GM18873 (cell line): Measurements from ENCODE around the gene NUP42.
"Not testable (repeated sequence)": the region's sequence is repeated elsewhere in the genome, so short reads cannot be mapped to it uniquely, and the experiment has no call there.

Experiments used
- ATAC-seq: cut with Tn5 transposase; IDR thresholded peaks from one replicate; pipeline ENCODE4 v1.9.1; 2021; ENCODE audit warnings: mild to moderate bottlenecking, moderate library complexity, moderate number of reproducible peaks; ENCODE audit not compliant: unreplicated experiment, low FRiP score

NUP42 gene

DNA sequence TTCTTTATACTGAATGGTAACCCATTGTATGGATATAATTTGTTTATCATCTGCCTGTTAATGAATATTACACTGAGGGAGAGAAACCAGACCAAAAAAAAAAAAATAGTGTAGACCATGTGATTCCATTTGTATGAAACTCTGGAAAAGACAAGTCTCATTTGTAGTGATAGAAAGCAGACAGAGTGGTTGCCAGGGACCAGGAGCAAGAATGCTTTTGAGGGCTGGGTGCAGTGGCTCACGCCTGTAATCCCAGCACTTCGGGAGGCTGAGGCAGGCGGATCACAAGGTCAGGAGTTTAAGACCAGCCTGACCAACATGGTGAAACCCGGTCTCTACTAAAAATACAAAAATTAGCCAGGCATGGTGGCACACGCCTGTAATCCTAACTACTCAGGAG lies 15.9 kb downstream of the NUP42 start:
- ATAC-seq = not testable (repeated sequence)

DNA sequence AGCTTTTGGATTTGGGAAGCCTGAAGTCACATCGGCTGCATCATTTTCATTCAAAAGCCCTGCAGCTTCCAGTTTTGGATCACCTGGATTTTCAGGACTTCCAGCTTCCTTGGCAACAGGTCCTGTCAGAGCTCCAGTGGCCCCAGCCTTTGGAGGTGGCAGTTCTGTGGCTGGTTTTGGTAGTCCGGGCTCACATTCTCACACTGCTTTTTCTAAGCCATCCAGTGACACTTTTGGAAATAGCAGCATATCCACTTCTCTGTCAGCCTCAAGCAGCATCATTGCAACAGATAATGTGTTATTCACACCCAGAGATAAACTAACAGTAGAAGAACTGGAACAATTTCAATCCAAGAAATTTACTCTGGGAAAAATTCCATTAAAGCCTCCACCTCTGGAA lies 18.5 kb downstream of the NUP42 start:
- ATAC-seq = no peak

DNA sequence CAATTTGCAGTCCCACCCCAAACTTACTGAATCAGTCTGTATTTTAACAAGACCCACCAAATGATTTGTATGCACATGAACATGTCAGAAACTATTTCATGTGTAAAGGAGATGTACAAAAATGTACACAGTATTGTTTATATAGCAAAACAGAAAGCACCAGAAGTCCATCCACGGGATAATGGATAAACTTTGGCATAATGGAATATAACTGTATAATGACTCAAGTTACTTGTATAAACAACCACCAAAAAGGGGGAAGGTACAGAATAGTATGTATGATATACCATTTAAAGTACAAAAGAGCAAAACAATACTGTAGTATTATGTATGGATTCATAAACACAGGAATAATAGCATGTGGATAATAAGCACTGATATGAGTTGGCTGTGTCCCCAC lies 22.4 kb downstream of the NUP42 start:
- ATAC-seq = no peak

DNA sequence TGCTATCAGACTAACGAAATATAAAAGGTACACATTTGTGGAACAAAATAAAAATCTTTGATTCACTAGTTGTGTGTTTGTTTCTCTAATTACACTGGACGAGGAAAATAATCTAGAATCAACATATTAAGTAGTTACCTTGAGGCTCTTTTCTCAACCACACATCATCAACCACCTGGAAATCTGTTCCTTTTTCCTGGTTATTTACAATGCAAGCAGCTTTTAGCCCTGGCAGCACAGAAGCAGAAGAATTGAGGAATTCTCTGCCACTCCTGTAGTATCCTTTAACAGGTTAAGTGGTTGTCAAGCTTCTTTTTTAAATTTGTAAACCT lies 23.7 kb downstream of the NUP42 start:
- no peak for ATAC-seq

DNA sequence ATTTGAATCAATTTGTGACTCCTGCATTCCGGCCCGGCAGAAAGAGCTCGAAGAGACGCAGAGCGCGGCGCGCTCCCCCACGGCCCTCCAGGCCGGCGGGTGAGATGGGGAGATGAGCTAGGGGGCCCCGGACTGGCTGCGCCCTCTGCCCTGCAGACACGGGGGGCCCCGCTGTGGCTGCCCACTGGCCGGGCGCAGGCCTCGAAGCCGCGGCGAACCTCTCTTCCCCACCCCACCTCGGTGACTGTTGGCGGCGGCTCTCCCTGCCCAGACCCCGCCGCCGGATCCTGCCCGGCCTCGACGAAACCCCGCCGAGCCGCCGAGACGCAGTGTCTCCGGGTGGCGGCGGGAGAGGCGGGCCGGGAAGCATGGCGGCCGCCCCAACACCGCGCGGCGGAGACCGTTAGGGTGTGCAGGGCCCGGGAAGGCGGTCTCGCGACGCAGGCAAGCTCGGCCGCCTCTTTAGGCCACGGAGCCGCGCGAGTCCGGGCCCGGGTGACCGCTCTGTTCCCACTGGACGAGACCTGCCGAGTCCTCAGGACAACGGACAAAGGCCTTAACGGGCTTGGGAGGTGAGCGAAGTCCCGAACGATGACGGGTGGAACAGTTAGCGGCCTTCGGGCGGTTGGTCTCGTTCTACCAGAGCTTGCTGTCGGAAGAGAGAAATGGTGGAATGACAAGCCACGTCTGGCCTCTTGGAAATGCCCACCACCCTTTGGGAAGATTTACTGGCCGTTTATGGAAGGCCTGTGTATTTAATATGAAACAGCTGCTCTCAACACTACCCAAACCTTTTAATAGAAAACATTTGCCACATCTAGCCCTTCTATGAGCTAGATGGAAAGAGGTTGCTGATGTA lies 24.3 kb downstream of the NUP42 start:
- ATAC-seq = no peak

DNA sequence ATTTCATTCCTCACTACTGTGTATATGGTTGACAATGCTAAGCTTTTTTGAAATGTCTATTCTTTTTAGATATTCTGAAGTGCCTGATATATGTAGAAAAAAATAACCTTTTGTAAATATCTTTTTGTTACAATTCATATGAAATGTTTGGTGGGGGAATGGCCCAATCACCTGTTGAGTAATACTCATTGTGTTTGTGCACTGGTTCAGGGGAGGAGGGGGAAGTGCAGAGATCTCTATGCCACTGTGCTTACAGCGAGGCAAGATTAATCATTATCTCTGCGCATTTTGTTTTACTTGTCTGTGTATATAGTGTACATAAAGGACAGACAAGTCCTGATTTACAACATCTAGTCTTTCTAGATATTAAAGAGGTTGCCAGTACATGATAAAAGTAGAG lies 25.2 kb downstream of the NUP42 start:
- no peak for ATAC-seq

DNA sequence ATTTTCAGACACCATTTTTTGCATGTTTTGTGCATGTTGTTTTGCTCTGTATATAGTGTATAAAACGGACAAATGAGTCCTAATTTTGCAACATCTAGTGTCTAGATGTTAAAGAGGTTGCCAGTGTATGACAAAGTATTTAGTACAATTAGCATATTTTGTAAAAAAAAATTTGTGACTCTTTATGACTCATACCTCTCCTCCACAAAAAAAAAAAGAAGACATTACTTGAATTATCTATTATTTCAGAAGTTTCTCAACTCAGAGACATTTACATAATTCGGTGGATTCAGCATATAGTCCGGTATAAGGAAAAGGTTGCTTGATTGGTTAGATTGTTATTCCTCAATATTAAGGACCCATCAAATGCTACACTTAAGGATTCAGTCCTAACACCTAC lies 26.0 kb downstream of the NUP42 start:
- ATAC-seq = no peak

DNA sequence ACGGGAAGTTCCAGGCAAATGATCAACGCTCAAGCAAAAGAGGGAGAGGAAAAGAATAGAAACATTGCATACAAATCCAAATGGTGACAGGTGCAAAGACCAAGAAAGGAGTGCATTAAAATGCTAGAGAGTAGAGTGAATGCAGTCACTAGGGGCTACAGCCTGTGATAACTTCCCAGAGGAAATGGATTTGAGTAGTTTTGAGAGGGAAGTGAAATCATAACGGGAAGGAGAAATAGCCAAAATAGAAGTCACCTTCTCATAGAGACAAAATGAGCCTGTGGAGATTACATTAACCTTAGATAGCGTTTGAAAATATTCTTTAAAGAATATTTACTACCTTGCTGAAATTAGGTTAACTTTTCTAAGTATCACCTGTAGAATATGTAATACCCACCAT lies 26.5 kb downstream of the NUP42 start:
- no peak for ATAC-seq

DNA sequence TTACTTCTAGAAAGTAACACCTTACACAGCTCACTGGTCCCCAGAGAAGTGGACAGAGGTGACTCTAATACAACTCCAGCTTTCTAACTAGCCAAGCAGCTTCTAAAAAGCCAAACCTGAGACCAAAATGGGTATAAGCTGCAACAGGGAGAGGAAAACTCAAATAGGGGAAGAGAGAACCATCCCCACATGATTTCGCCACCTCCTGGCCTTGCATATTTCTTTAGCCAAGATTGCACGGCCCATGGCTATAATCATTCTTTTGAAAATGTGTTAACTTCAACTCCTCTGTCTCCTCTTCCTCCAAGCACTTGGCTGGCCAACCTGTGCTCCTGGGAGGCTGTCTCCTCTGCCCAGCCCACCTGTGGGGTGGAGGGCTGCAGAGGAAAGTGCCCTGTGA lies 28.7 kb downstream of the NUP42 start:
- ATAC-seq = no peak

DNA sequence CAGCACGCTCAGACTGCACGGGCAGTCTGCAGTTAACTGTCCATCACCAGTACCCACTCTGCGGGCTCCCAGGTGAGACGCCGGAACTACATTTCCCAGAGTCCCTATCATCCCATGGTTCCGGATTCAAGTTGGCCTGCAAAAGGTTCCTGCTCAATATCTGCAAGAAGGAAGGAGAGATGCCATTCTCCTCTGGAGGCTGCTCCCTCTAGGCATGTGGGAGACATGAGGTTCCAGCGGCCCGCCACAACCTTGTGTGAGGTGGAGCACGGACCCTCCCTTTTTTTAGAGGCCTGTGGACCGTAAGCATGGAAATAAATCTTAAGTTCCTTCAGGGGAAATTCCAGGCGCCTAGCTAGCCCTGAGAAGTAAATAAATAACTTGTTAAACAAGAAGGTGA lies 29.7 kb downstream of the NUP42 start:
- no peak for ATAC-seq

DNA sequence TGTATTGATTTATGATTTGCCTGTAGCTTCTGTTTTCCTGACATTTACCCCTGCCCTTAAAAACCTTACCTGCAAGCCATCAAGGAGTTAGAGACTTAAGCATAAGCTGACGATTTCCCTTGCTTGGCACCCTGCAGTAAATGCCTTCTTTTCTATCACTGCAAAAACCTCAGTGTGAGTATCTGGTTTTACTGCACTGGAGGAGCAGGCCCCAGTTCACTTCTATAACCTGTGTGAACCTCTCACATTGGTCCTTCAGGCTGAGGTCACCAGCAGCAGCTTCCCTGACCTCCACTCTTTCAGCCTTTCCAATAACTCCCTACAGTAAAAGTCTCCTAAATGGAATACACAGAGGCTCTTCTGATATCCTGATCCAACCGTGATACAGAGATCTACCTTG lies 30.5 kb downstream of the NUP42 start:
- no peak for ATAC-seq

DNA sequence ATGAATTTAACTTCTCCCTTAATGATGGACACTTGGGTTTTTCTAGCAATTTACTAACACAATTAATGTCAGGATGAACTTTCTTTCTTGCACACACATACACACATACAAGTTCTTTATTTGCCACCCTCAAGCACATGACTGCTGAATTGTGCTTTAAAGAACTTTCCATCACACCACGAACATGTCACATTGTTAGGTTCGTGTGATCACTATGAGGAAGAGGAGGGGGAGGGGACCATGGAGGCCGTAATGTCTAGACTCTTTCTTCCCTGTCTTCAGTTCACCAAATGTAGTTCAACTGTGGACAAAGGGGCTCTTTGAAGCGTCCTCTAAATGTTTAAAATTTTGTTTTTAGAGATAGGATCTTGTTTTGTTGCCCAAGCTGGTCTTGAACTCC lies 31.0 kb downstream of the NUP42 start:
- ATAC-seq = no peak

DNA sequence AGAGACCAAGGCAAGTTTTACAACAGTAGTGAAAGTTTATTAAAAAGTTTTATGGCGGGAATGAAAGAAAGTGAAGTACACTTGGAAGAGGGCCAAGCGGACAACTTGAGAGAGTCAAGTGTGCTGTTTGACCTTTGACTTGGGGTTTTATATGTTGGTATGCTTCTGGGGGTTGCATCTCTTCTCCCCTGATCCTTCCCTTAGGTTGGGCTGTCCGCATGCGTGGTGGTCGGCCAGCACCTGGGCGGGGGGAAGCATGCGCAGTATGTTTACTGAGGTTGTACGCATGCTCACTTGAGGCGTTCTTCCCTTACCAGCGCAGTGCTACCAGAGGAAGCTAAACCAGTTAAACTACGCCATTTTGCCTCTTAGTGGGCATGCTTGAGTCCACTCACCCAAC lies 31.9 kb downstream of the NUP42 start:
- no peak for ATAC-seq

DNA sequence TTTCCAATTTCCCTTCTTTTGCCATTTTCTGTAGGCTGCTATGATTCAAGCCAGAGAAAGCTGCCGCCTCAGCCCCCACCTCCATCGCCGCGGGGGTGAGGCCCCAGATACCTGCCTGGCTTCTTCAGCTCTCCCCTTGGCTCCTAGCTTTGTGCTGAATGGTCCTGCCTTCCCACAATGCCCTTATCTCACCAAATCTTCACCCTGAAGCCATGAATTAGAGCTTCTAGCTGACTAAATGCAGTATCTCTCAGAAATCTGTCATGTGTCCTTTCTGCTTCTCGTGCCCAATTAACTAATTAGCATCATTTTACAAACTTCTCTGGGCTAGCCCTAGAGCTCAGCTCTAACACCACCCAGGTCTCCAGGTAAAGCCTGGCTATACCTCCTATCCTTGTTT lies 32.6 kb downstream of the NUP42 start:
- no peak for ATAC-seq

DNA sequence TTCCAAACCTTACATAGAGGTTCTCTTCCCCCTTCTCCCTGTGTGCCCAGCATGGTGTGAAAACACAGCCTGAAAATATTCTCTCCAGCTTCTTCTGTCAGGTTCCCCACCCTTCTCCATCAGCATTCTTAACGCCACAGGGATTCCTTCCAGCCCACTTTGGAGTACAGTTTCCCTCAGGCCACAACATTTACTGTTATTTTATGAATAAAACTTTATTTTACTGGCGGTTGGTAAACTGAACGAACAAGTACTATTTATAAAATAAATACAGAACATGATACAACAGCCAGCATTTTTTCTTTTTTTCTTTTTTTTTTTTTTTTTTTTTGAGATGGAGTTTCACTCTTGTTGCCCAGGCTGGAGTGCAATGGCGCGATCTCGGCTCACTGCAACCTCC lies 33.1 kb downstream of the NUP42 start:
- no peak for ATAC-seq

DNA sequence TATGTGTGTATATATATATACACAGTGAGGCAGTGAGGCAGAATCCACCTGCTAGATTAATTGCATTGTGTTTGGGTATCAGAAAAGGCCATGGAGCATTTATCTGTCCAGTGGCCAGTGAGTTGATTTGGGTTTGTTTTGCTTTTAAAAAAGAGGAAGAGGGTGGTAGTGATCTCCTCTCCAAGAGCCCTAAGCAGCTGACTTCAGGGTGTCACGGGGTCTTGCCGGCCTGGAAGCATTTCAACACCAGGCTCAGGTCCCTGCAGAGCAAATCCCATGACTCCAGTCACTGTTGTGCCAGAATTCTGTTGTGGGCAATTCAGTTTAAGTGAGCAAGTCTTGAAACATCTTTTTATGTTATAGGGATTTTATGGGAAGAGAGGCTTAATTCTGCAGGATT lies 34.2 kb downstream of the NUP42 start:
- ATAC-seq = no peak

DNA sequence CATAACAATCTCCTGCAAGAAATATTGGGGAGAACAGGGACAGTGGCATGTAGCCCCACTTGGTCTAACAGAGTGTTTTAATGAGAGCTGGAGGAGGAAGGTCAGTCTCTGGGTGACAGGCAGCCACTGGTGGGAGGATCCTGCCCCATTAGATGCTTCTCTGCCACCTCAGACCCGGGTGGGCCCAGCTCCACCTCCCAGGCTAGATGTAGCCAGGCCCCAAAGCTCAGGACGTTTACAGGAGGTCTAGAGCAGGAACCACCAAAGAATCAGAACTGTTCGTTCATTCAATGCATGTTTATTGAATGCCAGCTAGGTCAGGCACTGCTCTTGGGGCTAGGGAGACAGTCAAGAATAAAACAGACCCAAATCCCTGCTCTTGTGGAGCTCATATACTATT lies 36.3 kb downstream of the NUP42 start:
- no peak for ATAC-seq

DNA sequence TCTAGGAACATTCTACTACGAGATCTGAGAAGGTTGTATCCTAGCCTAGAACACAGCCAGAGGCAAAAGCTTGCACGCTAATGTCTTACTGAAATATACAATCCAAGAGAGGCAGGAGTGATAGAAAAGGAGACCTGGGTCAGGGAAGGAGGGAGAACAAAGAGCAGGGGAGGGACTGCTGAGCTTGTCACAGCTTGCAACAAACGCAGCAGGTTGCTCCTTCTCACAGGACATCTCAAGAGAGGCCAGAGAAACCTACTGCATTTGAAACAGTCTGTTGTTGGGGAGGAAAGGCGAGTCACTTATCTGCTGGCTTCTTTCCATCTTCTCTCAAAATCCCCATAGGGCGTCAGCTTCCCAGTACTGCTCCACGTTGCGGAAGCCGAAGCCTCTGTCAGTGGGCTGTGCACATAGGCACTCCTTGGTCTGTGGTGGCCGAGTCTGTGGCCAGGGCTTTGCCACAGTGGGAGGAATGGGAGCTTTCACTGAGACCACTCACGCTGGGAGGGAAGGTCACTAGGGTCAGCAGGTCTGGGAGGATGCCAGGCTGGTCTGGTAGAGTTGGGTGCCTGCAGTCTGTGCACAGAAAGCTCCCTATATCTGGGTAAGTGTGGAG lies 39.0 kb downstream of the NUP42 start:
- ATAC-seq = no peak

DNA sequence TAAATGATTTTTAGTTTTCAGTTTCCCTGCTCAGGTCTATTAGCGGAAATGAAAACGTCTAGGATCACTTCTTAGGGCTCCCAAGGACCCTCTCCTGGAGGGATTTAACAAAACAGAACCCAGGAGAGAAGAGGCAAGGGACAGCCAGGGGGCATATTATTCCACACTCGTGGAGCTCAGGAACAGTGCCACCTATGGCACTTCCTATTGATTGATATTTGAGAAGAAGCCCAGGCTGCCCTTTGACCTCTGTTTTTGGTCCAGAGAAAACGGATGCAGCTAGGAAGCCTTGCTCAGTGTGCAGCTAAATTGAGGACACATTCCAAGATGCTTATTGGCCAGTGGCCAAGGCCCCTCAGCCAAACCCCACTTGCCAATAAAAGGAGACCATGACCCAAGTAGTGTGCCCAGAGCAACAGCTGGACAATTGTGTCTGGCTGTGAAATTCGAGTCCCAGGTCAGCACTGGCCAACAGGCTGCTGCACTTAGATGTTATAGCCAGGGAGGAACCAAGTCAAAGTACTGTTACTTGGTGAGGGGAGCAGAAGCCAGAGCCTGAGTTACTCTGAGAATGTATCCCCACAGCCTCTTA lies 40.7 kb downstream of the NUP42 start:
- no peak for ATAC-seq

DNA sequence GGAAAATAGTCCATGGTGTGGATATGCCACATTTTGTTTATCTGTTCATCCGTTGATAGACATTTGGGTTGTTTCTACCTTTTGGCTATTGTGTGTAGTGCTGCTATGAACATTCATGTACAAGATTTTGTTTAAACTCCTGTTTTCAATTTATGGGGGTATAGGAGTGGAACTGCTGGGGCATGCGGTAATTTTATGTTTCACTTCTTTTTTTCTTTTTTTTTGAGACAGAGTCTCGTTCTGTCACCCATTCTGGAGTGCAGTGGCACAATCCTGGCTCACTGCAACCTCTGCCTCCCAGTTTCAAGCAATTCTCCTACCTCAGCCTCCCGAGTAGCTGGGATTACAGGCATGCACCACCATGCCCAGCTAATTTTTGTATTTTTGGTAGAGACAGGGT lies 42.5 kb downstream of the NUP42 start:
- not testable (repeated sequence) for ATAC-seq

DNA sequence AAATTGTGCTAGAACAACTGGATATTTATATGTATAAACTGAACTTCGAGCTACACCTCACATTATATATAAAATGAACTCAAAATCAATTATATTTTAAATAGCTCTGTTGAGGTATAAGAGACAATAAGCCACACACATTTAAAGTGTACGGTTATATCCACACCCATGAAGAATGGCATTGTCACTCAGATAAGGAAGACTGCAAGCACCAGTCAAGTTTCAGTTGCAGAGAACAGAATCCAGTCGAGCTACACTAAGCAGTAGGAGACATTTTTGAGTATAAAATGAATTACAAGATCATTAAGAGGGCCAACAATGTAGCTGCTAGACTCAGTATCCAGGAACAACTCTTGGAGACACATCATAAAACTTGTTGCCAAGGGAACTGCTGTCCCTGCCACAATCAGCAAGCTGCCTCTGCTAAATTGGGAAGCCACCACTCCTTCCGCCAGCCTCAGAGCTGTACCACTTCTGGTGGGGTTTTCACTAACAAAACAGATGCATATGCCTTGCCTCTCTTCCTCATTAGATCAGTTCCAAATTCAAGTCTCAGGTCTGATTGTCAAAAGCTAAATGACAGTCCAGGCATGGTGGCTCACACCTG lies 45.1 kb downstream of the NUP42 start:
- no peak for ATAC-seq

DNA sequence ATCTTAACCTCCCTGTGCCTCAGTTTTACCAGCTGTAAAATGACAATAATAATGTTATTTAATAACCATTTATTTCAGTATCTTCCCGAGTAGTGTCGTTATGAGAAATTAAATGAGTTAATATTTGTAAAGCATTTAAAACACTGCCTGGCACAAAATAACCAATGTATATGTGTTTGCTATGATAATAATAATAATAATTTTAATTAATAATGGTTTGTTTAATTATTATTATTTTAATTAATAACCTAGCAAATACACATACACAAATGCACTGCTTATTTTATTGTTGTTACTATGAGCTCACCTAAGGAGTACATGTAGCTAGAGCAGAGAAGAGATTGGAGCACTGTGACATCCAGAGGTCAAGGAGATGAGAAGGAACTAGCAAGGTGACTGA lies 46.6 kb downstream of the NUP42 start:
- no peak for ATAC-seq
